Right atrium auricular region (tissue), 2 donors: ENCODE results near the gene ASIC2. TPM values are rescaled to one million over a fixed set of nuclear protein-coding genes. Genes with fewer than 3 reads are reported as not detected.

Source experiments
- DNase-seq: peaks from one replicate; pipeline ENCODE4 v3.0.0-alpha.2; 2019; ENCODE audit warnings: low spot score
- H3K27ac ChIP-seq, 2 donors: fragments of 200-600 bp; sonication (generic); 1 replicate in 1 of 2; 2 replicates in 1 of 2; pipeline ENCODE4 v1.5.1; 2016 to 2019
- H3K27me3 ChIP-seq, 2 donors: fragments of 200-600 bp; sonication (generic); one replicate each; pipeline versions ENCODE4 v1.5.1 to v1.6.0; 2017 to 2019
- H3K36me3 ChIP-seq: fragments of 200-600 bp; sonication (generic); one replicate; pipeline ENCODE4 v1.5.1; 2016
- H3K4me1 ChIP-seq, 2 donors: fragments of 200-600 bp; sonication (generic); one replicate each; pipeline versions ENCODE4 v1.5.1 to v1.6.0; 2017 to 2019
- H3K4me3 ChIP-seq, 2 donors: fragments of 200-600 bp; sonication (generic); 1 replicate in 1 of 2; 2 replicates in 1 of 2; pipeline ENCODE4 v1.5.1; 2017 to 2019; ENCODE audit warnings: mild to moderate bottlenecking in 1 of 2, moderate library complexity in 1 of 2
- H3K9me3 ChIP-seq, 2 donors: fragments of 200-600 bp; sonication (generic); one replicate each; pipeline ENCODE4 v1.5.1; 2019
- total RNA-seq, 2 donors: library from RNA; depleted of rRNA; stranded (reverse); fragments of >200 nt; gene quantifications; one replicate each; pipeline ENCODE4 v1.1.0, GENCODE V29; 2016
- TF ChIP-seq, protein P1 (sequence below), 2 donors: fragments of 200-600 bp; sonication (generic); IDR thresholded peaks; one replicate each; pipeline ENCODE4 v1.5.1; 2019; ENCODE audit warnings: antibody characterized with exemption in 2 of 2

ASIC2 gene
- total RNA-seq, 2 donors from 2014 or later, result 0.75 TPM; not detected in 1

DNA sequence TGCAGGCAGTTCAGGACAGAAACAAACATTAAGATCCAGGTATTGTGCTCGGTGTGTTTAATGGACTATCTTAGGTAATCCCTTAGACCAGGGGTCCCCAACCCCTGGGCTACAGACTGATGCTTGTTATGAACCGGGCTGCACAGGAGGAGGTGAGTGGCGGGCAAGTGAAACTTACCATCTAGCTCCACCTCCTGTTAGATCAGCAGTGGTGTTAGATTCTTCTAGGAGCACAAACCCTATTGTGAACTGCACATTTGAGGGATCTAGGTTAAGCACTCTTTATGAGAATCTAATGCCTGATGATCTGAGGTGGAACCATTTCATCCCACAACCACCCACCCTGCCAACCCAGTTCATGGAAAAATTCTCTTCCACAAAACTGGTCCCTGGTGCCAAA, 37.8 kb upstream of the ASIC2 start:
- Histone ChIP-seq H3K4me3 (no peak overlapping the region), H3K4me1 (no peaks in the 10 kb centered on the region), H3K9me3 (no peaks in the 10 kb centered on the region), H3K27me3 (peaks cover 0 to 4% of the 10 kb centered on the region in 2 donors), H3K36me3 (no peaks in the 10 kb centered on the region), H3K27ac (no peak overlapping the region)
- TF ChIP-seq, protein P1, sequence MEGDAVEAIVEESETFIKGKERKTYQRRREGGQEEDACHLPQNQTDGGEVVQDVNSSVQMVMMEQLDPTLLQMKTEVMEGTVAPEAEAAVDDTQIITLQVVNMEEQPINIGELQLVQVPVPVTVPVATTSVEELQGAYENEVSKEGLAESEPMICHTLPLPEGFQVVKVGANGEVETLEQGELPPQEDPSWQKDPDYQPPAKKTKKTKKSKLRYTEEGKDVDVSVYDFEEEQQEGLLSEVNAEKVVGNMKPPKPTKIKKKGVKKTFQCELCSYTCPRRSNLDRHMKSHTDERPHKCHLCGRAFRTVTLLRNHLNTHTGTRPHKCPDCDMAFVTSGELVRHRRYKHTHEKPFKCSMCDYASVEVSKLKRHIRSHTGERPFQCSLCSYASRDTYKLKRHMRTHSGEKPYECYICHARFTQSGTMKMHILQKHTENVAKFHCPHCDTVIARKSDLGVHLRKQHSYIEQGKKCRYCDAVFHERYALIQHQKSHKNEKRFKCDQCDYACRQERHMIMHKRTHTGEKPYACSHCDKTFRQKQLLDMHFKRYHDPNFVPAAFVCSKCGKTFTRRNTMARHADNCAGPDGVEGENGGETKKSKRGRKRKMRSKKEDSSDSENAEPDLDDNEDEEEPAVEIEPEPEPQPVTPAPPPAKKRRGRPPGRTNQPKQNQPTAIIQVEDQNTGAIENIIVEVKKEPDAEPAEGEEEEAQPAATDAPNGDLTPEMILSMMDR (IDR thresholded peaks at IDR 0.05), result no peak
- DNase-seq, result no peak

DNA sequence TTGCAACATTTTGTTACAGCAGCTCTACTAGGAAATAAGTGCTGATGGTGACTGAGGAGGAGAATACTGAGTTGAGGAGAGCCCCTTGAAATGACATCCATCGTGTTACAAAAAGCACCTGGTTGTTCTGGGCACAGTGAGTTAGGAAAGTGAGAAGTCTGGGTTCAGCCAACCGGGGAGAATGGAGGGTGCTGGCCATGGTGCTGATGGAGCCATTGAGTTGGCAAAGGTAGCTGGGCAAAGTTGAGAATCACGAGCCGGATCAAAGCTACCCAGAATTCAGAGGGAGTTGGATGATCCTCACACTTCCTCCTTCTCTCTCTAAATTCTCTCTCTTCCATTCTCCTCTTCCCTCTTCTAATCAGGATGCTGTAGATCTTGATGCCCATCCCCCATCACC, 35.0 kb upstream of the ASIC2 start:
- Histone ChIP-seq H3K9me3 (no peaks in the 10 kb centered on the region), H3K36me3 (no peaks in the 10 kb centered on the region), H3K27me3 (no peaks in the 10 kb centered on the region), H3K27ac (no peak overlapping the region), H3K4me1 (no peaks in the 10 kb centered on the region), H3K4me3 (no peak overlapping the region)
- TF ChIP-seq, protein P1 (IDR thresholded peaks at IDR 0.05), result no peak
- DNase-seq, result no peak

DNA sequence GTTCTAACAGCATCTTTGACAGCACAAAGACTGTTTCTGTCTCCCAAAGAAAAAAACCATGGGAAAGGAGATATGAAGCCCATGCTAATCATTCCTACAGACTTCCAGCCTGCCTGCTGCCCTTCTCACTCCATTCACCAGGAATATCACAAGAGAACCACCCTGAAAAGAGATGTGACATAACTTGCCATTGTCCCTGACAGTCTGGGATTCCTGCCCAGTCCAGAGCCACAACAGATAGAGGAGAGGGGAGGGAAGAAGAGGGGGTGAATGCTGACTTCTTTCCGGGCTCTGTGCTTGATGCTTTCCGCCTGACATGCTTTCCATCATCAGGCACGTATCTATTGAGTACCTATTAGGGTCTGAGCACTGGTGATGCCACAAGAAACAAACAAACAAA, 31.6 kb upstream of the ASIC2 start:
- Histone ChIP-seq H3K27ac (no peak overlapping the region), H3K9me3 (no peaks in the 10 kb centered on the region), H3K27me3 (no peaks in the 10 kb centered on the region), H3K36me3 (no peaks in the 10 kb centered on the region), H3K4me3 (no peak overlapping the region), H3K4me1 (no peaks in the 10 kb centered on the region)
- no peak for DNase-seq
- TF ChIP-seq, protein P1 (IDR thresholded peaks at IDR 0.05), result no peak

- DNase-seq, result no peak
- Histone ChIP-seq H3K36me3 (no peaks in the 10 kb centered on the region), H3K4me3 (no peak overlapping the region), H3K4me1 (no peaks in the 10 kb centered on the region), H3K27me3 (no peaks in the 10 kb centered on the region), H3K27ac (no peak overlapping the region), H3K9me3 (no peaks in the 10 kb centered on the region)
- TF ChIP-seq, protein P1 (IDR thresholded peaks at IDR 0.05), result no peak
These were observed 29.0 kb upstream of the ASIC2 start for GRCh38 chr17:33322063-33322462.

DNA sequence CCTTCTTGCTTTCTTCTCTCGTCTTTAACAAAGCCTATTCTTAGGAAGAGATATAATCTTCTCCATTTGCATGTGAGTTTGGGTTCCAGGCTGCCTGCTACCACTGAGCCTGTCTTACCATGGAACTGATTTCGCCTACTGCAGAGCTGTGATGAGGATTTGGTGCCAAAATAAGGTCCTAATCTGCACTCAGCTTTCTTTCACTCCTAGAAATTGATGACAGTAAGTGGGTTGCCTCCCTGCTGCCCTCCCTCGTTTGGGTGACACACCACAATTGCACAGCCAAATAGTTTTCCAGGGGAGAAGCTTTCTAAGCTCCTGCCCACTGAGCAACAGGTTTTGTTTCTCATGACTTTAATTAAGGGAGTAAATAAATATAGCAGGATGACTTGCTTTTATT, 25.1 kb upstream of the ASIC2 start:
- no peaks in the 10 kb centered on the region for H3K27me3 ChIP-seq
- H3K4me3 ChIP-seq, result no peak overlapping the region
- no peak for DNase-seq
- H3K9me3 ChIP-seq, result no peaks in the 10 kb centered on the region
- H3K36me3 ChIP-seq, result no peaks in the 10 kb centered on the region
- no peak overlapping the region for H3K27ac ChIP-seq
- H3K4me1 ChIP-seq, result no peaks in the 10 kb centered on the region
- TF ChIP-seq, protein P1 (IDR thresholded peaks at IDR 0.05), result no peak

DNA sequence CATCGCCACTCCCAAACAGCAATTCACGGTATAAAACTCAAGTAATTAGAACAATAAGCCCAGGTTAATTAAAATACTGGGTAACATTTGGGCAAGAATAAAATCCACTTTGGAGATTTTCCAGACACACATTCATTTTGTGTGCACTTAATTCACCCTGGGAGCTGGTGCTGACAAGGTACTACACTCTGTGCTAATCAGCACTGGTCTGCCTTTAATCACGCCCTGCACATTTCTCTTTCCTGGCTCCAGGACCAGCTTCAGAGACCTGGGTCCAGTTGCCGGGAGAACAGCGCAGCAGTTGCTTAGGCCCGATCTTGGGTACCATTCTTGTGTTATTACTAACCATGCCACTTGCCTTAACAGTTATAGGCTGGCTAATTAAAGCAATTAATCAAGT, 23.7 kb upstream of the ASIC2 start:
- Histone ChIP-seq H3K27ac (no peak overlapping the region), H3K4me3 (no peak overlapping the region), H3K27me3 (no peaks in the 10 kb centered on the region), H3K9me3 (no peaks in the 10 kb centered on the region), H3K36me3 (no peaks in the 10 kb centered on the region), H3K4me1 (no peaks in the 10 kb centered on the region)
- DNase-seq, result no peak
- TF ChIP-seq, protein P1 (IDR thresholded peaks at IDR 0.05), result no peak
